ENCODE results near the gene LRRFIP2.
"Not testable (repeated sequence)": the region's sequence is repeated elsewhere in the genome, so short reads cannot be mapped to it uniquely, and the experiment has no call there.

Gene LRRFIP2

DNA sequence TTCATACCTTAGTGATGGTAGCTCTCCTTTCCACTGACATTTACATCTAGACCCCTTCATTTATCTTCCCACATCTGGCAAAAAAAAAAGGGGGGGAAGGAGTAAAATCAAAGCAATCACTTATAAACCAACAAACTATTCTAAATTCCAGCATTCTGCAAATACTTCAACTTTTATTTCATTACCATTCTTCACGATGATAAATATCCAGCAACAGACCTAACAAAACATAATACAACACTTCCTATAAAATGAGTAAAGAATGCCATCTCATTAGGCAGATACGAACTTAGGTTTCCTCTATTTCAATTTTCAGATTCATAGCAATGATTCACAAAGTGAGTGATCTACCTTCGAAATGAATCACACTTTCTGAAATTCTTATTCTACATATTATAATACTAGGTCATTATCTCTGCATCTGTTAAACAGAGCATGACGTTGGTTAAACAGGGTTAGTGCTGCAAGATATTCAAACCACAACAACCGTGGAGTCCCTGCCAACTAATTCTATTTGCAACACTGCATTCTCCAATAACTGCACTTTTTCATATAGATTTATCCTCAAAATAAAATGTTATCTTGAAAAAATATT, at the start of gene LRRFIP2:
Gene LRRFIP2, minus strand, starts transcription at position 51 of the 595 bp plus-strand sequence. CDS start 25,599 bp downstream, outside the sequence.
- peak; percentile 66 for DNase-seq

DNA sequence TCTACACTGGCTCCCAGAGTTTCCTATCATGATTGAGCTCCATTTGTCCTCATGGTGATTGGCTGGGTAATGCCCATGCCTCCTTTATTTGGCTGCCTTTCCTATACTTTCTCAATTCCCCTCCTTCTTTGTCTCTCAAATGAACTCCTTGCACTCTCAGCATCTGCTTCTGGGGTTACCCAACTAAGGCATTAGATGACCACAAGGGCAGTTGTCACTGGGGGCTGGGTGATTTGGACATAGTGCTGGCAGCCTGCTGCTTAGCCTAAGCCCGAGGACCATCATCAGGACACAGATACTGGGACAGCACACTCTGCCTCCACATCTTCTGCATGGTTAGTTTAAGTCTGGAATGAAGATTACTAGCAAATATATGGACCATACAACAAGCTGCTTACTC, 49.2 kb upstream of the LRRFIP2 start:
- no peak for DNase-seq

DNA sequence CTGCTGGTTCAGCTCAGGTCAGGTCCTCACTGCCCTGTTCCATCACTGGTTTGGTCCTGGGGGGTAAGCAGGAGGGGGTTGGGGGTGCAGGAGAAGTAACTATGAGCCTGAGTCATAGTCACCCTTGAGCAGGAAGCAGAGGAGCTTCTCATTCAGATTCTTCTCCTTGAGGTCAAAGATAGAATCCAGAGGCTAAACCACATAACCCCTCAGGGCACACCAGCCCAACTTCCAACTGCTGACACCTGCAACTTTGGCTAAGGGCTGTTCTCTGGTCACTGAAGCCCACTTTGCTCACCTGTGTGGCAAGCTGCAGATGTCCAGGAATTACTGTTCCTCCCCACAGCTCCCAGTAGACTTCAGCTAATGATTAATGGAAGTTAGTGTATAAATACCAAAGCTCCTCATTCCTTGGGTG, 48.8 kb upstream of the LRRFIP2 start:
- DNase-seq: no peak

DNA sequence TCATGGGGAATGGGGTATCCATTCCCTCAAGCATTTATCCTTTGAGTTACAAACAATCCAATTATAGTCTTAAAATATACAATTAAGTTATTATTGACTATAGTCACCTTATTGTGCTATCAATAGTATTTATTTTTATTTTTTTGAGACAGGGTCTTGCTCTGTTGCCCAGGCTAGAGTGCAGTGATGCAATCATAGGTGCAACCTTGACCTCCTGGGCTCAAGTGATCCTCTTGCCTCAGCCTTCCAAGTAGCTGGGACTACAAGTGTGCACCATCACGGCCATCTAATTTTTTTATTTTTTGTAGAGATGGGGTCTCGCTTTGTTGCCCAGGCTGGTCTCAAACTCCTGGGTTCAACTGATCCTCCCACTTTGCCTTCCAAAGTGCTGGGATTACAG, 48.2 kb upstream of the LRRFIP2 start:
- not testable (repeated sequence) for DNase-seq

- DNase-seq: no peak
Observed at GRCh38 chr3:37221407-37221806, 47.0 kb upstream of the LRRFIP2 start.

GRCh38 chr3:37219266-37219665, 44.9 kb upstream of the LRRFIP2 start:
- DNase-seq: no peak

DNA sequence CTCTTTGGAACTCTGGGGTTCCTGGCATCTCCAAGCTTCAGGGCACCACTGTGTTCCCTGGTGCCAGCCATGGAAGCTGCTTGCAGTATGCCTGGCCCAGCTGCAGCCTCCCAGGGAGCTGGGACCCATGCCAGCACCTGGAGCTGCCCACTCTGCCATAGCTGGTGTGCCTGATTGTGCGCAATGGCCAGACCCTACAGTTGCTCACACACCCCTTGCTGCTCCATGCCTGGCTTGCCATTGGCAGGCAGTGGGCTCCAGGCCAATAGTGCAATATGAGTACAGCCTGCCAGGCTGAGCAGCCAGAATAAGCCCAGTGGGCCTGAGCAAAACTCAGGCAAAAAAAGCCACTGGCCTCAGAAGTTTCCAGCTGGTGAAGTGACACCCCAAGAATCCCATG, 43.8 kb upstream of the LRRFIP2 start:
- no peak for DNase-seq

DNA sequence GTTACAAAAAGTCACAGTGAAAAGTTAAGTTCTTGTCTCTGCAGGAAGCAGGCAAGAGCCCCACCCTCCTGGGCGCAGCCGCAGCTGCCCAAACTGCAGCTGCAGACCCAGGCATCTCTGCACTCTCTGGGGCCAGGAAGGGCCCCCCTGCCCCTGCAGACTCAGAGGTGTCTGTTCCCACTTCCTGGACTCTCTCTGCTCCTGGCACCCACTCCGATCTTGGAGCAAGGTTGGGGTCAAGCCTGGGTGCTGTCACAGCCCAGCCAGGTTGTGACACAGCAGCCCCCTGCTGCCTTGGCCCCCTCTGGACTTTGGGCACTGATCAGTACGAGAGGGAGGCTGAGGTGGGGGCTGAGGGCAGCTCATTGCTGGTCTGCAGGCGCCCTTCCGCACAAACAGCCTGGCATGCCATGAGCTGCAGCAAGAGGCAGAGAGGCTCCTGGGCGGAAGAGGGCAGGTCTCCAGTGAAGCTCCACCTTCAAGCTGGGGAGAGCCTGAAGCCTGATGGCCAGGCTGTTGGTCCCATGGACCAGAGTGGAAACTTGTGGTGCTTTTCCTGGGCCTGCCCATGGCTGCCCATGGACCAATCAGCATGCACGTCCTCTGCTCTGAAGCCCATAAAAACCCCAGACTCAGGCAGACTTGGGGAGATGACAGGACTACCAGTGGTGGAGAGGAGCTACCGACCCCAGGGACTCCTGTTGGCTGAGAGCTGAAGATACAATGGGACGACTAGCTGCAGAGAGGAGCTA, 42.9 kb upstream of the LRRFIP2 start:
- no peak for DNase-seq

- no peak for DNase-seq
Observed at GRCh38 chr3:37216597-37217097, 42.3 kb upstream of the LRRFIP2 start.

DNA sequence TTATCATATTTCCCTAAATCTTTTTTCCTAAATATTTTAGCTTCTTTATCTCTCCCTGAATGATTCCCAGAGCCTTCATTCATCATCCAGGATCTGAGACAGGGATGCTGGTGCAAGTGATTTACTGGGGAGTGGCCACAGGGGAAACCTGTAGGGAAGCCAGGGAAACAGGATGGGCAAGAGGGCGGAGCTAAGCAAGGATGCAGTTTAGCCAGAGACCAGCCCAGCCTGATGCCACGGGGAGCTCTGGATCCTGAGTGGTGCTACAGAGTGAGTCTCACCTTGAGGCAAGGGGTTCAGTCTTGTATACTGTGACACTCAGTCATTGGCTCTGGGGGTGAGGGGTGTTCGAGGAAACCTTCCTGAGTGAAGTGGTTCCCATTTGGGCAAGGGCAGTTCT, 39.7 kb upstream of the LRRFIP2 start:
- no peak for DNase-seq

DNA sequence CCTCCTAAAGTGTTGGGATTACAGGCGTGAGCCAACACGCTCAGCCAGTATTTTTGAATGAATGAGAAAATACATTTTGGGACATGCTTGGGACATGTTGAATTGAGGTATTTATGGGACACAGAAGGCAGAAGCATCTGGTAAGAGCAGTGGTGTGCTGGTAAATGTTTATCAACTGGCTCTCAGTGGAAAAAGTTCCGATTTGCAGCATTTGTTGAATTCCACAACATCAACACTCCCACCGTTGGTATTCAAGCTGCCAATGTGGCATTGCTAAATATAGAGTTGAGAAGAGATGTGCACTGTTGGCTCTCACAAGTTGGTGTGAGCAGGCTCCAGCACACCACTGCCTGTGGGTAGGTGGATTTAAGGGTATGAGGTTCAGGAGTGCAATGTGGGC, 35.8 kb upstream of the LRRFIP2 start:
- DNase-seq: no peak

GRCh38 chr3:37208576-37208975, 34.2 kb upstream of the LRRFIP2 start:
- DNase-seq: not testable (repeated sequence)

DNA sequence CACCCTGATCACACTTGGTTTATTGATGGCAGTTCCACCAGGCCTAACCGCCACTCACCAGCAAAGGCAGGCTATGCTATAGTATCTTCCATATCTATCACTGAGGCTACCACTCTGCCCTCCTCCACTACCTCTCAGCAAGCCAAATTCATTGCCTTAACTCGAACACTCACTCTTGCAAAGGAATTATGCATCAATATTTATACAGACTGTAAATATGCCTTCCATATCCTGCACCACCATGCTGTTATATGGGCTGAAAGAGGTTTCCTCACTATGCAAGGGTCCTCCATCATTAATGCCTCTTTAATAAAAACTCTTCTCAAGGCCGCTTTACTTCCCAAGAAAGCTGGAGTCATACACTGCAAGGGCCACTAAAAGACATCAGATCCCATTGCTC, 33.6 kb upstream of the LRRFIP2 start:
- not testable (repeated sequence) for DNase-seq

DNA sequence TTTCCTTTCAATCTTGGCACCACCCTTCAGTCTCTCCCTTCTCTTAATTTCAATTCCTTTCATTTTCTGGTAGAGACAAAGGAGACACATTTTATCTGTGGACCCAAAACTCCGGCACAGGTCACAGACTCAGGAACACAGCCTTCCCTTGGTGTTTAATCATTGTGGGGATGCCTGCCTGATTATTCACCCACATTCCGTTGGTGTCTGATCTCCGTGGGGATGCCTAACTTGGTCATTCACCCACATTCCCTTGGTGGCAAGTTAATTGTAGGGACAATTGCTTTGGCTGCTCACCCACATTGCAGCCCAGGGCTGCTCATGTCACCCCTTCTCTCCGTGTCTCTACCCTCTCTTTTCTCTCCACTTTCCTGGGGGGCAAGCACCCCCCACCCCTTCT, 31.7 kb upstream of the LRRFIP2 start:
- not testable (repeated sequence) for DNase-seq

DNA sequence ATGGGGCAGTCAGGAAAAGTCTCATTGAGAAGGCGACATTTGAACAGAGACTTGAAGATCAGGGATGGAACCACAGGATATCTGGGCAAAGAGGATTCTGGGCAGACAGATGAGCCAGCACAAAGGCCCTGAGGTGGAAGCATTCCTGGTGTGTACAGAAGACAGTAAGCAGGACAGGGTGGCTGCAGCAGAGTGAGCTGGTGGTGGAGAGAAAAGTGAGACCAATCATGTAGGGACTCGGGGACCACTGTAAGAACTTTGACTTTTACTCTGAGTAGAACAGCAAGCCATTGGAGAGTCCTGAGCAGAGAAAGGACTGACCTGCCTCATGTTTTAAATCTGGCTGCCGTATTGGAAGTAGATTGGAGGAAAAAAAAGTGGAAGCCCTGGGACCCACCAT, 29.9 kb upstream of the LRRFIP2 start:
- no peak for DNase-seq

DNA sequence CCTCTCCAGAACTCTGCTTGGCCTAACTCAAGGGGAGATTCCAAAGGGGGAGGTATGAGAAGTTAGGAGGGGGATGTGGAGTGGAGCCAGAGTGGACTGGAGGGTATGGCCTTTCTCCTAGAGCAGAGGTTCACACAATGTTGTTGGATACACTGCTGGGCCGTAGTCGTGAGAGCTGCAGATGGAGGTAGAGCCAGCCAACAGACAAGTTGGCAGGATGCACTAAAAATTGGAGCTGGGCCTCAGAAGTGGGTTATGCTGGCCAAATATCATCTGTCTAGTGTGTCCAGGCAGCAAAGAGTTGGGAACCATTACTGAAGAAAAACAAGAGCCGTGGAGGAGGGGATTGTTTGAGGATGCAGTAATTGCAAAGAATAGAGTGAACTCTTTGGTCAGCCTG, 27.7 kb upstream of the LRRFIP2 start:
- no peak for DNase-seq

- DNase-seq: no peak
Observed at GRCh38 chr3:37200141-37200540, 25.8 kb upstream of the LRRFIP2 start.

DNA sequence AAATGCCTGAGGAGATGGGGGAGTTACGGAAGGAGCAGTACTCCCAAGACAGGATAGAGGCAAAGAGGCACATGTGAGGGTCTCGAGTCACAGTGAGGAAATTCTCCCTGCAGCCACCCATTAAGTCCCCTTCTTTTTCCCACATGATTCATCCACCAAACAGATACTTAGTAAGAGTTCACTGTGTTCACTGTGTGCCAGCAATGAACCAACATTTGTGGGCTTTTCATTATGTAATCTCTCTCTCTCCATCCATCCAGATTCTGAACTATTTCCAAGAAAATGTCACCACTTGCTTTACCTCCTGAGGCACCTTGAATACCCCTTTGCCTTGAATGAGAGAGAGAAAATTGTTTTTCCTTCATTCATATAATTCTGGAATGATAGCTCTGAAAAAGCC, 24.6 kb upstream of the LRRFIP2 start:
- no peak for DNase-seq

DNA sequence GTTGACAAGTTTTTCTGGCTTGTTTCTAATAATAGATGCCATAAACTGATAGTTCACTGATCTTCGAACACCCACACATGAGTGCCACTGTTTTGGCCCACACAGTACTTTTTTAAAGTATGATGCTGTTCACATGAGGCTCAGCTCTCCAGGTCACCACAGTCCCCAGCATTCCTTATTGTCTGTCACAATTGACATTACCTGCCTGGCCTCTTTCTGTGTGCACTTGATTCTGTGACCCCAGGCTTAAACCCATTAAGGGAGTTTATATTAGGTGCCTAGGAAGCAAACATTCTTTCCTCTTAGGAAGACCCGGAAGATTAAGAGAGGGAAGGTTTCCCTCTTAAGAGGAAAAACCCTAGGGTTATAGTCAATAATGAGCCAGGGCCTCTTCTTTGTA, 24.2 kb upstream of the LRRFIP2 start:
- DNase-seq: no peak

- DNase-seq: no peak
Observed at GRCh38 chr3:37197810-37198371, 23.5 kb upstream of the LRRFIP2 start.

- no peak for DNase-seq
Observed at GRCh38 chr3:37194533-37194932, 20.2 kb upstream of the LRRFIP2 start.

DNA sequence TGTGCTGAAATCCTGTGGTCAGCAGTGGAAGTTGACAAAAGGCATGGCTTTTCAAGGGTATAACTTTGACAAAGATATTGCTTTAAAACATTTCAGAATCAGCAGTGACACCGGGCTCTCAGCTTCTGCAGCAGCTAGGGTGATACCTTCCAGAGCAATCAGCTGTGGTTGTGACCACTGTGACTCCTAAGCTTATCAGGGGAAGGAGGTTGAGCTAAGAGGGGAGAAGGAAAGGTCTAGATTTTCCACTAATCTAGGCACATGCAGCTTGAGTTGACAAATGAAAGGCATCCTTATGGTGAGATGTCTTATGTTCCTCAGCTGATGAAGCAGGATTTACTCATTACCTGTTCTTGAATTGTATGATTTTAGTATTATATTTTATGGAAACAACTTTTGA, 16.3 kb upstream of the LRRFIP2 start:
- DNase-seq: no peak

DNA sequence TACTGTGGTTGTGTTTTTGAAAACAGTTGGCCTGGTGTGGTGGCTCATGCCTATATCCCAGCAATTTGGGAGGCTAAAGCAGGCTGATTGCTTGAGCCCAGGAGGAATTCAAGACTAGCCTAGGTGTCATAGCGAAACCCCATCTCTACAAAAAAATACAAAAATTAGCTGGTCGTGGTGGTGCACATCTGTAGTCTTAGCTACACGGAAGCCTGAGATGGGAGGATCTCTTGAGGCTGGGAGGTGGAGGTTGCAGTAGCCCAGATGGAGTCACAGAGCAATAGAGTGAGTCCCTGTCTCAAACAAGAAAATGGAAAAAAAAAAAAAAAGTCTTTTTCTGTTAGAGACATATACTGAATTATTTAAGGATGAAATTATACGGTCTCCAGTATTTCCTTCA, 14.7 kb upstream of the LRRFIP2 start:
- no peak for DNase-seq

GRCh38 chr3:37183976-37184375, 9.6 kb upstream of the LRRFIP2 start:
- no peak for DNase-seq

All from inflammatory macrophage treated with lipopolysaccharide for 4 hours (primary cell).